HG03342 (cell line): Measurements from ENCODE around the gene CAD.

Experiments
- ATAC-seq: cut with Tn5 transposase; IDR thresholded peaks from one replicate; pipeline ENCODE4 v1.9.1; 2021; ENCODE audit warnings: mild to moderate bottlenecking, moderate library complexity; ENCODE audit not compliant: unreplicated experiment

CAD gene

GRCh38 chr2:27222407-27222806 is 5.2 kb downstream of the CAD start:
- no peak for ATAC-seq

GRCh38 chr2:27223416-27223815 is 6.2 kb downstream of the CAD start:
- ATAC-seq: no peak

- no peak for ATAC-seq
Measured at GRCh38 chr2:27225526-27225925, 8.4 kb downstream of the CAD start.

GRCh38 chr2:27227501-27227900 is 10.3 kb downstream of the CAD start:
- no peak for ATAC-seq

- ATAC-seq: no peak
Measured at GRCh38 chr2:27231921-27232320, 14.8 kb downstream of the CAD start.

GRCh38 chr2:27233341-27233740 is 16.2 kb downstream of the CAD start:
- no peak for ATAC-seq

GRCh38 chr2:27236136-27236535 is 19.0 kb downstream of the CAD start:
- no peak for ATAC-seq

GRCh38 chr2:27236626-27237025 is 19.5 kb downstream of the CAD start:
- ATAC-seq: no peak

GRCh38 chr2:27237341-27237945 is 20.3 kb downstream of the CAD start:
- ATAC-seq: no peak

GRCh38 chr2:27238976-27239375 is 21.8 kb downstream of the CAD start:
- ATAC-seq: no peak

GRCh38 chr2:27240406-27240805 is 23.2 kb downstream of the CAD start:
- no peak for ATAC-seq

GRCh38 chr2:27241761-27242613 is 24.8 kb downstream of the CAD start:
- no peak for ATAC-seq

- ATAC-seq: no peak
Measured at GRCh38 chr2:27242614-27242951, 25.4 kb downstream of the CAD start.

GRCh38 chr2:27243391-27244130 is 26.4 kb downstream of the CAD start:
- ATAC-seq: no peak

GRCh38 chr2:27245116-27245515 is 27.9 kb downstream of the CAD start:
- ATAC-seq: no peak

- ATAC-seq: no peak
Measured at GRCh38 chr2:27245626-27246025, 28.5 kb downstream of the CAD start.

- ATAC-seq: no peak
Measured at GRCh38 chr2:27247893-27248292, 30.7 kb downstream of the CAD start.

GRCh38 chr2:27249159-27249890 is 32.2 kb downstream of the CAD start:
- ATAC-seq: no peak

- no peak for ATAC-seq
Measured at GRCh38 chr2:27249891-27250651, 32.9 kb downstream of the CAD start.

- no peak for ATAC-seq
Measured at GRCh38 chr2:27250652-27251379, 33.6 kb downstream of the CAD start.
